Activated CD4-positive, alpha-beta T cell treated with anti-CD3 and anti-CD28 coated beads, Interleukin-2, amount 50 U/mL, for 48 hours (primary cell): Measurements from ENCODE around the gene PRMT1.

Source experiments
- DNase-seq, 2 experiments: peaks; one replicate each; pipeline ENCODE4 v3.0.0-alpha.2; 2020

Gene PRMT1

DNA sequence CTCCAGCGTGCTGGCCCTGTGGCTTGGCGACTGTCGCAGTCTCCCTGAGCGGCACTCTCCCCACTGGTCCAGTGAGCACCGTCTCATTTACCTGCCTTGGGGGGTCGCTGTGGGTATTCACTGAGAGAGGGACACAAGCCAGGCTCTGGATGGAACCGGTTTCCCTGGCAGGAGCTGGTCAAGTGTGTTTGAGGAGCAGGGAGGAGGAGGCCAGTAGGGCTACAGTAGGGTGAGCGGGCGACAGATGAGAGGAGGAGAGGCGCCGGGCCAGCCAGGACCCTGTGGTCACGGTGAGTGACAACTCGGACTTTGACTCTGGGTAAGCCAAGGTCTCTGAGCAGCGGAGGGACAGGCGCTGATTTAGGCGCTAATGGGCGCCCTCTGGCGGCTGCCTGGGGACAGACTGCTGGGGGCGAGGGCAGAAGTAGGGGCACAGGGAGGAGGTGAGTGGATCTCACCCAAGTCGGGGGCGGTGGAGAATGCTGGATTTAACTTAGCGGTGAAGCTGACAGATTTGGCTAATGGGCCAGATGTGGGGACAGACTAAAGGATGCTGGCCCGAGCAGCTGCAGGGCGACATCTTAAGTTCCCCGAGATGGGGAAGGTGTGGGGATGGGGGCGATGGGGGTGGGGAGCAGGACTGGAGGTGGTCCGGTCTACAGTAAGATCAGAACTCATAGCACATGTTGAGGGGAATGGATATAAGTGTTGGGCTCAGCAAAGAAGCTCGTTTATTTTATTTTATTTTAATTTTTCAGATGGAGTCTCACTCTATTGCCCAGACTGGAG lies 4.7 kb upstream of the PRMT1 start:
- DNase-seq = peak; percentile 81 to 84

DNA sequence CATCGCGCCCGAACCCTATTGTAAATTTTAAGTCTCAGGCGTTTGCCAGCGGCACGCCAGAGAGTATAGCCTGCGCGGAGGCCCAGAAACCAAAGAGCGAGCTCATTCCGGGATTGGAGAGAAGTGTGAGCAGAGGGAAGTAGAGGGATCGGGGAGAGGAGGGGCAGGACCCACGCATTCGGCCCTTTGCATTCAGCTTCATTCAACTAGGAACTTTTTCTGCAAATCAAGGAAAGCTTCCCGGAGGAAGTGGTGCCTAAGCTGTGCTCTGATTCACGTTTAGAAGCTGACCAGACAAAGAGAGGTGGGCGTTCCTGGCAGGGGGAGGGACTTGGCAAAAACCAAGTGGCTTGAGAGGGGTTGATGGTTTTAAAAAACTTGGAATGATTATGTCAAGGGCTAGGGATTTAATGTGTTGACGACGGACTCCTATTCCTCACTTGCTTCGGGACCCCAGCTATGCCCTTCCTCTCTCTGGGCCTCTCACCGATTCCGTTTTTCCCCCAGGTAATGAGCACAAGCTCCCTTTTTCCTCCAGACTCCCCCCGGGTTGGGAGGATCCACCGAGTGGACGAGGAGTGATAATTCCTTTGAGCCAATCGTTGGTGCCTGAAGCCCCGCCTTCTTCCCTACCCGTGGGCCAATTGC lies 811 bp upstream of the PRMT1 start:
- DNase-seq = peak in 1 of 2 experiments; percentile 79

DNA sequence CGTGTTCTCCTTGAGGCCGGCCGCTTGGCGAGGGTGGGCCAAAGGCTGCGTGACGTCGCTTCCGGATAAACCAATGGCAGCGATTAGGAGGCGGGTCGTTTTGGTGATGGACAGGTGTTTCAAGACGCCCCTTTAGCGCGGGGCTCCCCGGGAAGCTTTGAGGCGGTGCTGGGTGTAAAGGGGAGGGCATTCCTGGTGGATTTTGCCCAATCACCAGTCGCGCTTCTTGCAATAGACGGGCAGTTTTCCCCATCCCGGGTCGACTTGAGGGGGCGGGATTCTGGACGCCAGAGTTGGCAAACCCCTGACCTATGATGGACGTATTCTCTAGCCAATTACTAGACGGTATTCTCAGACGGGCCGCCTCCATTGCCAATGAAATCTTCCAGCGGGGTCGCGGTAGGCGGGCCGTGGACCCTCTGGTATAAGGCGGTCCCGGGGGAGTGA lies 264 bp upstream of the PRMT1 start:
- DNase-seq = peak; percentile 99 to 100

DNA sequence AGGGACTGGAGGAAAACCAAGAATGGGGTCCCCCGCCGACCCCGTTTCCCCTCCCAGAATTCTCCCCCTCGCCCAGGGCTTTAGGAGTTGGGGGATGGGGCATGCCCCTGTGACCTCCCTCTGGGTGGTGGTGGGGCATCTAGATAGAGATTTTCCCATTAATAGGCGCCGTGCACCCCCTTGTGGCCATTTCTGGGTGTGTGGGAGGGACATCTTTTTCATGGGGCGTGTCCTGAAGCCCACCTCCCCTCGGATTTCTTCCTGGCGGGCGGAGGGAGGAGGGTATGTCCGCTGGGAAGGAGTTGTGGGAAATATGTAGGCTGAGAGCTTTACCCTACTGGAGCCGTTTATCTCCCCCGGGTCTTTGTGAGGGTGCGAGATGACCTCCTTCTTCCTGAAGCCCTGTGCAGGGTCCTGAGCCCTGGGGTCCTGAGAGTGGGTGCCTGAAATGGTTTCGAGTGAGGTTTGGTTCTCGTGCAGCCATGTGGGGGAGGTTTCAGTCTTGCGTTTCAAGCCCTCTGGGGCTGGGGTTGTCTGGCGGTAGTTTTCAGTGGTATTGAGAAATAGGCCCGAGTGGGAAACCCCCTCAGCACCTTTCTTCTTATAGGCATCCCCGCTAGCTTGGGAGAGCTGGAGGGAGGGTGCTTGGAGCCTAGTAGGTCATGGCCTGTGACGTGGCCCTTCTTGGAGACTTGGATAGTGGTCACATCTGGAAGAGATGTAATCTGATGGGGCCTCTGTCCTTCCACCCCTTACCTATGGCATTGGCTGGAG lies 1.0 kb downstream of the PRMT1 start:
- peak; percentile 86 to 87 for DNase-seq

DNA sequence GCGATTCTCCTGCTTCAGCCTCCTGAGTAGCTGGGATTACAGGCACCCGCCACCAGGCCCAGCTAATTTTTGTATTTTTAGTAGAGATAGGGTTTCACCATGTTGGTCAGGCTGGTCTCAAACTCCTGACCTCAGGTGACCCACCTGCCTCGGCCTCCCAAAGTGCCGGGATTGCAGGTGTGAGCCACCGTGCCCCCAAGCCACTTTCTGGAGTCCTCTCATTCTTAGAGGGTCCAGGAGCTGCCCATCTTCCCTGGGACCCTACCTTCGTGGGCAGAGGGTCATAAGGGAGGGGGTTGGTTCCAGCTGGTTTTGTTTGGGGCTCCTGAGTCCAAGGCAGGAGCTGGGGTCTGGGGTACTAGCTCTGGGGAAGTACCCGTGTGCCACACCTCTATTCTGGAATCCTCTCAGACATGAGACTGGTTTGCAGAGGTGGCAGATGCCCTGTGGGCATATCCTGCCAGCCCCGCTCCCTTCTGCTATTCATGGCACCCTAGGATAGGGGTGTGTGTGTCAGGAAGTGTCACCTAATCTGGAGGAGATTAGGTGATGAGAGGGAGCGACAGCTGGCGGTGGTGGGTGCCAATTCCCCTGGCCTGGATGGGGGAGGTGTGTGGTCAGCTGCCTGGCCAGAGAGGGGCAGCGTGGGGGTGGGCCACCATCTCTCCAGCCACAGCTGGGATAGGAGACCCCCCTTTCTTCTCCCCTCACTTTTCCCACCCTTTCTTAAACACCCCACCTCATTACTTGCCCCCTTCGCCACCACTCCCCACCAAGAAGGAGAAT lies 2.1 kb downstream of the PRMT1 start:
- no peak for DNase-seq

DNA sequence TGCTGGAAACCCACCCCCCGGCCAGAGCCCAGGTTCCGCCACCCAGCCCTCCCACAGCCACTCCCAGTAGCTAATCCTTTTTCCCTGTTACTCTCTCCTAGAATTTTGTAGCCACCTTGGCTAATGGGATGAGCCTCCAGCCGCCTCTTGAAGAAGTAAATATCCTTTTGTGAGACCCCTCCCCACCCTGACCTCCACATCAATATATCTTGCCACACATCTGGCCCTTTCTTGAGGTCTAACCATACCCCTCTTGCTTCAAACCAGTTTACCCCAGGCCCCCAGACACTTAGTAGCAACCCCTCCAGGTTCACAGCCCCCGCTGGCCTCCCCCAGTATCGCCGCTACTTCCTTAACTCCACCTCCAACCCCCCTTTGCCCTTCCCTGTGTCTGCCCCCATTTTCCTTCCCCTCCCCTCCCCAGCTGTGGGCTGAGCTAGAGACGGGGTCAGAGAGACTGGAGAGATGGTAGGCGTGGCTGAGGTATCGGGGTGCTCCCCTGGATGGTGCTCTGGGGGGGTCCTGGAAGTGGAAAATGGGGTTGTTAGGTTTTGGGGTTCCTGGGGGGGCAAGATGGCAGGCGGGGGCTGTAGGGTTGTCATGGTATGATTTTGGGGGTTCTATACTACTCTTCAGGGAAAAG lies 2.8 kb downstream of the PRMT1 start:
- DNase-seq = no peak

DNA sequence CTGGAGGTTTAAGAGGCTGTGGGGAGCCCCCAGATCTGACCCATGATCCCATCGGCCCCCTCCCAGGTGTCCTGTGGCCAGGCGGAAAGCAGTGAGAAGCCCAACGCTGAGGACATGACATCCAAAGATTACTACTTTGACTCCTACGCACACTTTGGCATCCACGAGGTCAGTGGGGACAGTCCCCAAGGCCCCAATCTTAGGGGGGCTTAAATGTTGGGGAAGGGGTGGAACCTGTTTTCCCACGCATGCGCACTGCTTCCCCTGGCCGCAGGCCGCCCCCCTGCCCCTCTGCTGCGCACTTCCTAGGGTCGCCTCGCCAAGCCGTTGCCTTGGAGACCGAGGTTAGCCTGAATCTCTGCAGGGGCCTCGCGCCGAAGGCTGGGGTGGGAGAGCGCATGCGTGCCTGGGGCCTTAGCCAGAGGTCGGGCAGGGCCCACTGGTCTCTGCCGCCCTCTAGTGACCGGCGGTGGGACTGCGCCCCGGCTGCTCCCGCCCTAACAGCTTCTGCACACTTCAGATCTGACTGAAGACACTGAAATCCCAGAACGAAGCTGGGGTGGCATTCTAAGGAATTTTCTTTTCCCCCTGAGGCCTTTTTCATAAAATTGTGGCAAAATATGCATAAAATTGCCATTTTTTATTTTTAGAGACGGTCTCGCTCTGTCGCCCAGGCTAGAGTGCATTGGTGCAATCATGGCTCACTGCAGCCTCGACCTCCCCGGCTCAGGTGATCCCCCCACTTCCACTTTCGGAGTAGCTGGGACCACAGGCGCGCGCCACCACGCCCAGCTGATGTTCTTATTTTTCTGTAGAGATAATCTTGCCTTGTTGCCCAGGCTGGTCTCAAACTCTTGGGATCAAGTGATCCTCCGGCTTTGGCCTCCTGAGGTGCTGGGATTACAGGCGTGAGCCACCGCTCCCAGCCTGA lies 3.6 kb downstream of the PRMT1 start:
- peak; percentile 97 for DNase-seq

DNA sequence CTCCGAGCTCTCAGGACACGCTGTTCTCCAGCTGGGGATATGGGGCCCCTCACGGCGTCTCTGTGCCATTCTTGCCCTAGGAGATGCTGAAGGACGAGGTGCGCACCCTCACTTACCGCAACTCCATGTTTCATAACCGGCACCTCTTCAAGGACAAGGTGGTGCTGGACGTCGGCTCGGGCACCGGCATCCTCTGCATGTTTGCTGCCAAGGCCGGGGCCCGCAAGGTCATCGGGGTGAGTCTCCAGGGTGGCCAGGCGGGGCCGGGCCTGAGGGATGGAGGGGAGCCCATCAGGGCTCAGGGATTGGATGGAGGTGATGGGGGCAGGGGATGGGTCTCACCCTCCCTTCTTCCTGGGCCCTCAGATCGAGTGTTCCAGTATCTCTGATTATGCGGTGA lies 4.8 kb downstream of the PRMT1 start:
- no peak for DNase-seq

DNA sequence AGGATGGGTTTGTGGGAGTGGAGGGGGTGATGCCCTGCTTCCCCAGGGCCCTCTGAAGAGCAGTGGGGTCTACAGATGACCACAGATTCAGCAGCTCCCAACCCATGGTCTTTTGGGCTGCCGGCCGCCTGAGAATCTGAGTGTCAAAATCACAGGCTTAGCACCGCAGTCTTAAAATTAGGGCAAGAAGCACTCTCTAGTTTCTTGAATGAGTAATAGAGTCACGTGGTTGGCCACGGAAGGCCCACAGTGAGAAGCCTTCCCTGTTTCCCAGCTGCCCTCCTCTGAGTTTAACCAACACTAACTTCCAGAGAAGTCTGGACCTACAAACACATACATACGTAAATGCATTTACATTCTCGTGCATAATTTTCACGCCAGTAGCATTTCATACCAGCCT lies 5.2 kb downstream of the PRMT1 start:
- DNase-seq = no peak

DNA sequence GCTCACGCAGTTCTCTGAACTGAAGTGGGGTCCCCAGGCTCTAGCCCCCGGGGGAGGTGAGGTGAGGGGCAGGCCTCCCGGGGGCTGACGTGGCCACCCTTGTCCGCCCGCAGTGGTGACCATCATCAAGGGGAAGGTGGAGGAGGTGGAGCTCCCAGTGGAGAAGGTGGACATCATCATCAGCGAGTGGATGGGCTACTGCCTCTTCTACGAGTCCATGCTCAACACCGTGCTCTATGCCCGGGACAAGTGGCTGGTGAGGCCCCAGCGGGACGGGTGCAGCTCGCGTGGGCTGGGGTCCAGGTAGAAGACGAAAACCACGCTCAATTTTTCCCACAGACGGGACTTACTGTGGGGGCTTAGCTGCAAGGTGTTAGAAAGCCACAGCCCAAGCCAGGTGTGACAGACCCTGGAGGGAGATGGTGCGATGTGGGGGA lies 6.8 kb downstream of the PRMT1 start:
- no peak for DNase-seq

DNA sequence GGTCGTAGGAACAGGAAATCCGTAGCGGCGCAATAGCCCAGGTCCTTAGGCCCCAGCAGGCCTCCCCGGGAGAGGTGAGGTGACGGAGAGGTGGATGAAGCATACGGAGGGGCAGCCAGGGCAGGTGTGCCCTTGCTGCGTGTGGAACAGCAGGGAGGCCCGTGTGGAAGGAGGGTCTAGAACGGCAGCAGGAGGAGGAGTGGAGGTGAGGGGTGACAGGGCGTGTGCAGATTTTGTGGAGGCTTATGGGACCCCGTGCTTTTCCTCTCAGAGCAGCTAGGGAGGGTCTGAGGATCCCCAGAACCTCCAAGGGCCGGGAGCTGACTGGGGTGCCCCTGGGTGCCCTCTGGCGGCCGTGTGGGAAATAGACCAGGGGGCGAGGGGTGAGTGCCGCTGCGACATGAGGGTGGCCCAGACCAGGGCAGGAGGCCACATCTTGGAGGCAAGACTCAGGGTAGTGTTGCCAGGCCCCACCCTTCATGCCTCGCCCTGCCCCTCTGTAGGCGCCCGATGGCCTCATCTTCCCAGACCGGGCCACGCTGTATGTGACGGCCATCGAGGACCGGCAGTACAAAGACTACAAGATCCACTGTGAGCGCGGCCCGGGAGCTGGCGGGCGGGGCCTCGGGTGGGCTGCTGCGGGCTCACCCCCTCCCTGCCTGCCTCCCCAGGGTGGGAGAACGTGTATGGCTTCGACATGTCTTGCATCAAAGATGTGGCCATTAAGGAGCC lies 7.3 kb downstream of the PRMT1 start:
- peak in 1 of 2 experiments; percentile 44 for DNase-seq

DNA sequence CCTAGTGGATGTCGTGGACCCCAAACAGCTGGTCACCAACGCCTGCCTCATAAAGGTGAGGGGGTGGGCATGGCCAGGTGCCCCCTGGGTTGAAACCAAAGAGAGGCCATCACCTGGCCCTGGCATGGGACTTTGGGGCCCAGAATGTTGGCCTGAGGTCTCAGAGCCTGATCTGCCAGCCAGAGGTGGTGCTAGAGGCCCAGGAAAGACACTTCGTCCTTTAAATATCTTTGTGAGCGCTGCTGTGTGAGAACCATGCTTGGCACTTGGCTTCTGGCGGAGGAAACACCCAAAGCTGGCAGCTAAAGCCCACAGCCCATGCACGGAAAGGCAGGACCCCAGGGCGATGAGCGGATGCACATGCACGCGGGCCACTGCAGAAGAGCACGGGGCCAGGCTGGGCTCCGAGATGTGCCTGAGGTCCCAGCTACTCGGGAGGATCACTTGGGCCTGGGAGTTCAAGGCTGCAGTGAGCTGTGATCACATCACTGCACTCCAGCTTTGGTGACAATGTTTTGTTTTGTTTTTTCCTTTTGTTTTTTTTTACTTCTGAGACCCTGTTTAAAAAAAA lies 8.0 kb downstream of the PRMT1 start:
- DNase-seq = no peak

DNA sequence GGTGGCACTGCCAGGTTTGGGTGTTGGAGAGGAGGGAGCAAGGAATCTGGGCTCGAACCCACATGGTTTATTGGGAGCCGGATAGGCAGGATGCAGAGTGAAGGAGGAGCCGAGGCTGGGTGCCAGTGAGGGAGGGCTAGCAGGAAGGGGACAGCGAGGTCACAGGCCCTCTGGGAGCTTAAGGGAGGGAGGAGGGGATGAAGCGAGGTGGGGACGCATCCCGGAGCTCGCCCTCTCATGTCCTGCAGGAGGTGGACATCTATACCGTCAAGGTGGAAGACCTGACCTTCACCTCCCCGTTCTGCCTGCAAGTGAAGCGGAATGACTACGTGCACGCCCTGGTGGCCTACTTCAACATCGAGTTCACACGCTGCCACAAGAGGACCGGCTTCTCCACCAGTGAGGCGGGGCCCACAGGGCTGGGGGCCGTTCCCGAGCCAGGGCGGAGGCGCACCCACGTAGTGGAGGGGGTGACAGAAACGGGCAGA lies 8.8 kb downstream of the PRMT1 start:
- no peak for DNase-seq

DNA sequence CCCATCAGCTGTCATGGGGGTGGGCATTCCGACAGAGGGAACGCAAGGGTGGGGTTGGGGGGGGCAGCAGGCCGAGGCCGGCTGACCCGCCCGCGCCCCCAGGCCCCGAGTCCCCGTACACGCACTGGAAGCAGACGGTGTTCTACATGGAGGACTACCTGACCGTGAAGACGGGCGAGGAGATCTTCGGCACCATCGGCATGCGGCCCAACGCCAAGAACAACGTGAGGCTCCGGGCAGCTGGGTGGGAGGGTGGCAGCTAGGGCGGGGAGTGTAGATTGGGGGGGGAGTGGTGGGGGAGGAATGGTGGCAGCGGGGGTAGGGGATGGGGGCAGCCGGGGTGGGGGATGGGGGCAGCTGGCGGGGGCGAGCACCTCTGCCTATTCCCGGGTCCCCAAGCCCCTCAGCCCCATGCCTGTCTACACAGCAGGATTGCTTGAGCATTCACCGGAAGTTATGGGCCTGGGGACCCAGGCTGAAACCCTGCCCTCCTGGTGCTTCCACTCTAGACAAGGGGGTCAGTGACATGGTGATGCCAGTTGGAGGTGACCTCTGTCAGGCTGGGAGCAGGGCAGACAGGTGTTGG lies 9.5 kb downstream of the PRMT1 start:
- no peak for DNase-seq

DNA sequence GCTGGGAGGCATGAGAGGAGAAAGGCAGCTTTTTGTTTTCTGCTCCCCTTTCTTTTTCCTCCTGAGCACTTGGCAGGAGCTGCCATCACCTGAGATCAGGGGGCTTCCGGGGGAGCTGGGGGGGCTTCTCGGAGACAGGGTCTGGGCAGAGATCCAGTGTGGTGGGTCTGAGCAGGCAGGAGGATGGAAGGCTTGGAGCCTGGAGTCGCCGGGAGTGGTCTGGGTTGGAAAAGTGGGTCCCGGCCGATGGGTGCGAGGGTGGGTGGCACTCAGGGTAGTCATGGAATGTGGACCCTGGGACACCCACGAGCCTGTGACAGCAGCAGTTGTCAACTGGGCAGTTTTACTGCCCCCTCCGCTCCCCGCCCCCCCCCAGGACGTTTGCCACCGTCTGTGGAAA lies 10.1 kb downstream of the PRMT1 start:
- DNase-seq = no peak

DNA sequence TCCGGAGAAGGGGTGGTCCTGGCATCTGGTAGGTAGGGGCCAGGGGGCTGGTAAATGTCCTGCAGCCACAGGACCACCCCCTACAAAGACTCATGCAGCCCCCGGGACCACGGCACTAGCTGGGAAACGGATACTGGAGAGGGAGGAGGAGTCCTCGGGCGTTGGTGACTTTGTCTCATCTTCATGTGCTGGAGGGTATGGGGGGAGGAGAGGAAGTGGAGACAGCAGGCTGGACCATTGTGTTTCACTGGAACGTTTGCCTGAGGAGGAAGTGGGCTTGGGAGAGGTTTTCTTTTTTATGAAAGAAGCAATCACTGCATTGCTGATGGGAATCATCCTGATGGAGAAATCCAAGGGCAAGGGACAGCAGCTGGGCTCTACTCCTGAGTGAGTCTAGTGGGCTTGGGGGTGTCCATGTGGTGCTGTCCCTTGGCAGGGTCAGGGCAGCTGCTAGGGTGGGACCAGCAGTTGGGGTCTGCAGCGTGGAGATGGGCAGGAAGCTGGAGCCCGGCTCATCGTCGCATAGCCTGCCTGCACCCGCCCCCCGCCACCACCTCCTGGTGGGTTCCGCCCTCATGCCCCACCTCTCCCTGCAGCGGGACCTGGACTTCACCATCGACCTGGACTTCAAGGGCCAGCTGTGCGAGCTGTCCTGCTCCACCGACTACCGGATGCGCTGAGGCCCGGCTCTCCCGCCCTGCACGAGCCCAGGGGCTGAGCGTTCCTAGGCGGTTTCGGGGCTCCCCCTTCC lies 10.7 kb downstream of the PRMT1 start:
- DNase-seq = no peak

DNA sequence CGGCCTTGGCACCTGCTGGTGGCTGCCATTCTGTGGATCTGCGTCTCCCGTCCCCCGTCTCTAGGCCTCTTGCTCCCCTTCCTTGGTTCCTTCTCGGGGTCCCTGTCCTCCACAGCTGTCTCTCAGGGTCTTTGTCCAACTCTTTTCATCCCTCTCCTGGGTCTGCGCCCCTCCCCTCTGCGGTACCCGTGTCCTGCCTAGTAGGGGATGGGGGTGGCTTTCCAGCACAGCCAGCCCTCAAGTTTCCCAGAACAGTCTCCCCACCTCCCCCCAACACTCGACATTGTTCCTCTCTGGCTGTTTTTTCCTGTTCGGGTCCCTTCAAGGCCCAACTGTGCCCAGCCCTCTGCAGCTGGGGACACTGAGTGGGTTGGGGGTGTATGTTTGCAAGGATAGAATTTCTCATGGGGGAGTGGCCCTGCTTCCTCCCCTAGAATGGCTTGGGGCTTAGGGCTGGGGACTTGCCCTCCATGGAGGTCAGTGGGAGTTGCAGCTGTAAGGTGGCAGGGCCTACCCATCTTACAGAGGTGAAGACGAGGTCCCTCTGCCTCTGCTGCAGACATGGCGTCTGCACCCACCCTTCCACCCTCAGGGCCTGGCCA lies 11.6 kb downstream of the PRMT1 start:
- DNase-seq = no peak
